ENCODE measurements around the gene IKBKE. TPM values are rescaled to one million over a fixed set of nuclear protein-coding genes. Genes with fewer than 3 reads are reported as not detected.

Gene IKBKE
- total RNA-seq, 2 donors from 2014 or later = 3.6 to 6.1 TPM

DNA sequence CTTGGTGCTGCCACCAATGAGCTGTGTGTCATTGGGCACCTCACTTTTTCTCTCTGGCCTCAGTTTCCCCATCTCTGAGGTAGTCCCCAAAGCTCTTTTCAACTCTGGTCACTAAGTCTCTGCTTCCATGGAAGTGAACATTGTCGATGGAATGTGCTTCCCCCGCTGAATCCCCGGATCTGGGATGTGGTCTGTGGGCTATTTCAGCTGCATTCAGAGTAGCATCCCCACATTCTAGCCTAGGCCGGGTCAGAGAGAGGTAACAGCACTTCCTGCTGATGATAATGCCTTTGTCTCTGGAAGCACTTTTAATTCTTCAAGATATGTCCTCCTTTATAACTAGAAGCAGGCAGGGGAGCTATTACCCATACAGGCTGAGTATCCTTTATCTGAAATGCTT is 66.9 kb downstream of the IKBKE start:
- DNase-seq (ENCODE audit: low spot score) = no peak
- no peaks in the 10 kb centered on the region for H3K9me3 ChIP-seq
- H3K36me3 ChIP-seq = no peaks in the 10 kb centered on the region
- no peak overlapping the region for H3K27ac ChIP-seq
- no peak overlapping the region for H3K4me3 ChIP-seq
- H3K27me3 ChIP-seq (replicated peaks; ENCODE audit: insufficient read depth) = no peaks in the 10 kb centered on the region
- intact Hi-C loops (cut with DNase I) = no loop called here
- TF ChIP-seq POLR2A (IDR thresholded peaks at IDR 0.05) = no peak
- TF ChIP-seq, protein P1, sequence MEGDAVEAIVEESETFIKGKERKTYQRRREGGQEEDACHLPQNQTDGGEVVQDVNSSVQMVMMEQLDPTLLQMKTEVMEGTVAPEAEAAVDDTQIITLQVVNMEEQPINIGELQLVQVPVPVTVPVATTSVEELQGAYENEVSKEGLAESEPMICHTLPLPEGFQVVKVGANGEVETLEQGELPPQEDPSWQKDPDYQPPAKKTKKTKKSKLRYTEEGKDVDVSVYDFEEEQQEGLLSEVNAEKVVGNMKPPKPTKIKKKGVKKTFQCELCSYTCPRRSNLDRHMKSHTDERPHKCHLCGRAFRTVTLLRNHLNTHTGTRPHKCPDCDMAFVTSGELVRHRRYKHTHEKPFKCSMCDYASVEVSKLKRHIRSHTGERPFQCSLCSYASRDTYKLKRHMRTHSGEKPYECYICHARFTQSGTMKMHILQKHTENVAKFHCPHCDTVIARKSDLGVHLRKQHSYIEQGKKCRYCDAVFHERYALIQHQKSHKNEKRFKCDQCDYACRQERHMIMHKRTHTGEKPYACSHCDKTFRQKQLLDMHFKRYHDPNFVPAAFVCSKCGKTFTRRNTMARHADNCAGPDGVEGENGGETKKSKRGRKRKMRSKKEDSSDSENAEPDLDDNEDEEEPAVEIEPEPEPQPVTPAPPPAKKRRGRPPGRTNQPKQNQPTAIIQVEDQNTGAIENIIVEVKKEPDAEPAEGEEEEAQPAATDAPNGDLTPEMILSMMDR (IDR thresholded peaks at IDR 0.05) = no peak
- TF ChIP-seq POLR2AphosphoS5 (IDR thresholded peaks at IDR 0.05) = no peak
- peaks cover 19% of the 10 kb centered on the region for H3K4me1 ChIP-seq (replicated peaks)
- WGBS = 71% methylated on average over 4 of the region's 4 CpGs

- no peaks in the 10 kb centered on the region for H3K36me3 ChIP-seq
- no peaks in the 10 kb centered on the region for H3K9me3 ChIP-seq
- DNase-seq (ENCODE audit: low spot score) = no peak
- H3K27ac ChIP-seq = no peak overlapping the region
- peaks cover 19% of the 10 kb centered on the region for H3K4me1 ChIP-seq (replicated peaks)
- 51% methylated on average over 6 of the region's 6 CpGs for WGBS
- intact Hi-C loops (cut with DNase I) = no loop called here
- no peak overlapping the region for H3K4me3 ChIP-seq
- H3K27me3 ChIP-seq (replicated peaks; ENCODE audit: insufficient read depth) = no peaks in the 10 kb centered on the region
- TF ChIP-seq, protein P1 (IDR thresholded peaks at IDR 0.05) = no peak
- TF ChIP-seq POLR2A (IDR thresholded peaks at IDR 0.05) (no peak), POLR2AphosphoS5 (IDR thresholded peaks at IDR 0.05) (no peak)
Observed at GRCh38 chr1:206538086-206538770, 68.0 kb downstream of the IKBKE start.

GRCh38 chr1:206538901-206539640 is 68.8 kb downstream of the IKBKE start:
- Histone ChIP-seq H3K27me3 (replicated peaks; ENCODE audit: insufficient read depth) (no peaks in the 10 kb centered on the region), H3K36me3 (no peaks in the 10 kb centered on the region), H3K4me3 (no peak overlapping the region), H3K27ac (peak overlapping the region; percentile 1 to 60), H3K9me3 (no peaks in the 10 kb centered on the region), H3K4me1 (replicated peaks) (peaks cover 19% of the 10 kb centered on the region)
- TF ChIP-seq, protein P1 (IDR thresholded peaks at IDR 0.05) = no peak
- TF ChIP-seq POLR2AphosphoS5 (IDR thresholded peaks at IDR 0.05) (no peak), POLR2A (IDR thresholded peaks at IDR 0.05) (no peak)
- no peak for DNase-seq (ENCODE audit: low spot score)
- WGBS = 81% methylated on average over 10 of the region's 10 CpGs
- intact Hi-C loops (cut with DNase I) = no loop called here

DNA sequence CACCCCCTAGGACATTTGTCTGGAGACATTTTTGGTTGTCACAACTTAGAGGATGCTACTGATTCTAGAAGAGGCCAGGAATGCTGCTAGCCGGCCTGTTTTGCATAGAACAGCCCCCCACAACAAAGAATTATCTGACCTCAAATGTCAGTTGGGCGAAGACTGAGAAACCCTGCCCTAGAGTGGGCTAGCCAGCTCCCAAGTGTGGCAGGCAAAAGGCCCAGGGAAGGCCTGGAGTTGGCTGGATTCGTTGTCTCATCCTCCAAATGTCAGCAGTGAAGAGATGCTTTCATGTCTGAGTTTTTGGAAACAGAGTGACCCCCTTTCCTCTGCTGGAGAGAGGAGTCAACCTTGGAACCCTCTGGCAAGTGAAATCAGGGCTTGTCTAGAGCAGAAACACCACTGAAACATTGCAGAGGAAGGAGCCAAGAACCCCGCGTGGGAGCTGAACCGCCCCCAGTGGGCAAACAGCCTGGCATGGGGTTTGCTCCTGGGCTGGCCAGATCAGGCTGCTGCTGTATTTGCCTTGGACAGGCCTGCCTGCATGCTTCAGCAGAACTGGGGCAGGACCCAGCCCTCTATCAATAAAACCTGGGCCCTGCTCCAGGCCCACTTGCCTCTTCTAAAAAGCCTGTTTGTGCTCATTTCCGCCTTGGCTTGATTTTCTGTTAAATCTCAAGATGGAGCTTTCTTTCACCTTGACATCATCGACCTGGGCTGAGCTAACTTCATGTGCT is 69.9 kb downstream of the IKBKE start:
- 28% methylated on average over 8 of the region's 8 CpGs for WGBS
- intact Hi-C loops (cut with DNase I) = loop anchor here (2.0 kb wide), 1 partner anchor 43 kb away; no protein-coding TSS in a partner anchor
- TF ChIP-seq, protein P1 (IDR thresholded peaks at IDR 0.05) = peak in 1 of 4 experiments; percentile 10
- TF ChIP-seq POLR2AphosphoS5 (IDR thresholded peaks at IDR 0.05) (peak; percentile 86), POLR2A (IDR thresholded peaks at IDR 0.05) (peak; percentile 35)

More for the DNA sequence above, 69.9 kb downstream of the IKBKE start:
- no peaks in the 10 kb centered on the region for H3K9me3 ChIP-seq
- peak; percentile 96 for DNase-seq (ENCODE audit: low spot score)
- H3K27me3 ChIP-seq (replicated peaks; ENCODE audit: insufficient read depth) = no peaks in the 10 kb centered on the region
- peak overlapping the region; percentile 60 to 66 for H3K27ac ChIP-seq
- H3K4me3 ChIP-seq = no peak overlapping the region
- H3K4me1 ChIP-seq (replicated peaks) = peaks cover 19% of the 10 kb centered on the region
- H3K36me3 ChIP-seq = no peaks in the 10 kb centered on the region

Data from prostate gland (tissue), 2 donors.